ENCODE measurements around the gene SIDT2.
"Not testable (repeated sequence)": the region's sequence is repeated elsewhere in the genome, so short reads cannot be mapped to it uniquely, and the experiment has no call there.

Gene SIDT2

GRCh38 chr11:117171404-117172061 is 7.0 kb upstream of the SIDT2 start:
- no peak for DNase-seq (ENCODE audit: low read depth in 2 of 3, low spot score in 1 of 3)

- no peak for DNase-seq (ENCODE audit: low read depth in 2 of 3, low spot score in 1 of 3)
Measured at GRCh38 chr11:117172724-117173421, 5.7 kb upstream of the SIDT2 start.

- no peak for DNase-seq (ENCODE audit: low read depth in 2 of 3, low spot score in 1 of 3)
Measured at GRCh38 chr11:117175104-117175503, 3.4 kb upstream of the SIDT2 start.

GRCh38 chr11:117175781-117176180 is 2.8 kb upstream of the SIDT2 start:
- DNase-seq (ENCODE audit: low read depth in 2 of 3, low spot score in 1 of 3), result no peak

GRCh38 chr11:117176186-117176585 is 2.4 kb upstream of the SIDT2 start:
- no peak for DNase-seq (ENCODE audit: low read depth in 2 of 3, low spot score in 1 of 3)

GRCh38 chr11:117177534-117178209 is 871 bp upstream of the SIDT2 start:
- no peak for DNase-seq (ENCODE audit: low read depth in 2 of 3, low spot score in 1 of 3)

- DNase-seq (ENCODE audit: low read depth in 2 of 3, low spot score in 1 of 3), result peak in 1 of 3 donors; percentile 43
Measured at GRCh38 chr11:117179048-117179999, 781 bp downstream of the SIDT2 start.

GRCh38 chr11:117180020-117180419 is 1.5 kb downstream of the SIDT2 start:
- no peak for DNase-seq (ENCODE audit: low read depth in 2 of 3, low spot score in 1 of 3)

GRCh38 chr11:117180661-117181585 is 2.4 kb downstream of the SIDT2 start:
- DNase-seq (ENCODE audit: low read depth in 2 of 3, low spot score in 1 of 3), result peak; percentile 45 to 56 (median 50)

GRCh38 chr11:117181586-117182550 is 3.3 kb downstream of the SIDT2 start:
- no peak for DNase-seq (ENCODE audit: low read depth in 2 of 3, low spot score in 1 of 3)

GRCh38 chr11:117182551-117182935 is 4.0 kb downstream of the SIDT2 start:
- DNase-seq (ENCODE audit: low read depth in 2 of 3, low spot score in 1 of 3), result no peak

GRCh38 chr11:117183178-117183577 is 4.6 kb downstream of the SIDT2 start:
- not testable (repeated sequence) for DNase-seq (ENCODE audit: low read depth in 2 of 3, low spot score in 1 of 3)

- DNase-seq (ENCODE audit: low read depth in 2 of 3, low spot score in 1 of 3), result no peak
Measured at GRCh38 chr11:117183724-117184349, 5.3 kb downstream of the SIDT2 start.

- DNase-seq (ENCODE audit: low read depth in 2 of 3, low spot score in 1 of 3), result no peak
Measured at GRCh38 chr11:117185736-117186430, 7.3 kb downstream of the SIDT2 start.

- DNase-seq (ENCODE audit: low read depth in 2 of 3, low spot score in 1 of 3), result no peak
Measured at GRCh38 chr11:117186431-117186761, 7.9 kb downstream of the SIDT2 start.

- no peak for DNase-seq (ENCODE audit: low read depth in 2 of 3, low spot score in 1 of 3)
Measured at GRCh38 chr11:117187007-117187406, 8.5 kb downstream of the SIDT2 start.

GRCh38 chr11:117187428-117187798 is 8.9 kb downstream of the SIDT2 start:
- no peak for DNase-seq (ENCODE audit: low read depth in 2 of 3, low spot score in 1 of 3)
